GM19438 (cell line): Measurements from ENCODE around the gene ASPRV1.
"Not testable (repeated sequence)": the region's sequence is repeated elsewhere in the genome, so short reads cannot be mapped to it uniquely, and the experiment has no call there.

Experiments
- ATAC-seq: cut with Tn5 transposase; IDR thresholded peaks from one replicate; pipeline ENCODE4 v1.9.1; 2021; ENCODE audit warnings: low read depth; ENCODE audit not compliant: unreplicated experiment

ASPRV1 gene

GRCh38 chr2:69961496-69961895, at the start of gene ASPRV1:
ASPRV1 (minus strand) TSS chr2:69961631; CDS start chr2:69961436, 195 bp downstream.
- ATAC-seq = no peak

GRCh38 chr2:70010576-70011111, 49.2 kb upstream of the ASPRV1 start:
- ATAC-seq = no peak

- no peak for ATAC-seq
These were observed 48.5 kb upstream of the ASPRV1 start for GRCh38 chr2:70009762-70010575.

GRCh38 chr2:70008290-70008689, 46.9 kb upstream of the ASPRV1 start:
- no peak for ATAC-seq

GRCh38 chr2:70007151-70007550, 45.7 kb upstream of the ASPRV1 start:
- ATAC-seq = no peak

GRCh38 chr2:70006447-70006784, 45.0 kb upstream of the ASPRV1 start:
- ATAC-seq = no peak

- ATAC-seq = no peak
These were observed 44.5 kb upstream of the ASPRV1 start for GRCh38 chr2:70005752-70006446.

GRCh38 chr2:70005216-70005615, 43.8 kb upstream of the ASPRV1 start:
- ATAC-seq = no peak

- no peak for ATAC-seq
These were observed 41.8 kb upstream of the ASPRV1 start for GRCh38 chr2:70003093-70003830.

- no peak for ATAC-seq
These were observed 40.9 kb upstream of the ASPRV1 start for GRCh38 chr2:70002241-70002899.

GRCh38 chr2:70000529-70000928, 39.1 kb upstream of the ASPRV1 start:
- ATAC-seq = not testable (repeated sequence)

GRCh38 chr2:69998761-69999160, 37.3 kb upstream of the ASPRV1 start:
- no peak for ATAC-seq

- ATAC-seq = no peak
These were observed 35.8 kb upstream of the ASPRV1 start for GRCh38 chr2:69997015-69997830.

- ATAC-seq = no peak
These were observed 34.1 kb upstream of the ASPRV1 start for GRCh38 chr2:69995511-69995910.

GRCh38 chr2:69994166-69994565, 32.7 kb upstream of the ASPRV1 start:
- ATAC-seq = no peak

GRCh38 chr2:69993708-69994107, 32.3 kb upstream of the ASPRV1 start:
- ATAC-seq = no peak

- ATAC-seq = no peak
These were observed 31.7 kb upstream of the ASPRV1 start for GRCh38 chr2:69993048-69993565.

- ATAC-seq = no peak
These were observed 31.0 kb upstream of the ASPRV1 start for GRCh38 chr2:69992310-69993047.
